HEK293T (cell line): ENCODE measurements around the gene GRM7.

Source experiments
- CTCF ChIA-PET: fragments of 350-600 bp; formaldehyde crosslinking; extraction: SDS; loops from one replicate; lab custom pipeline; 2021; ENCODE audit warnings: antibody characterized with exemption, inconsistent platforms; lab: Yijun Ruan, JAX
- POLR2A ChIA-PET: fragments of 350-600 bp; formaldehyde crosslinking; extraction: SDS; loops from one replicate; lab custom pipeline; 2020; ENCODE audit warnings: antibody characterized with exemption, inconsistent platforms; lab: Yijun Ruan, JAX
- DNase-seq: peaks from one replicate; pipeline ENCODE4 v3.0.0; 2012; ENCODE audit warnings: mixed read lengths; ENCODE audit errors: extremely low spot score
- ARNT ChIP-seq: fragments of 450-650 bp; IDR thresholded peaks from 2 replicates; pipeline ENCODE4 v1.6.1; 2017; ENCODE audit warnings: mild to moderate bottlenecking
- BHLHE40 ChIP-seq: fragments of 450-650 bp; IDR thresholded peaks from 2 replicates; pipeline ENCODE4 v1.6.1; 2016; ENCODE audit warnings: mild to moderate bottlenecking, moderate library complexity, borderline replicate concordance
- CTBP1 ChIP-seq: fragments of 450-650 bp; IDR thresholded peaks from 2 replicates; pipeline ENCODE4 v1.6.1; 2016; ENCODE audit warnings: borderline replicate concordance
- ELF4 ChIP-seq: fragments of 450-650 bp; IDR thresholded peaks from 2 replicates; pipeline ENCODE4 v1.6.1; 2017; ENCODE audit warnings: antibody characterized with exemption
- FOXA1 ChIP-seq: fragments of 450-650 bp; IDR thresholded peaks from 2 replicates; pipeline ENCODE4 v1.6.1; 2016; ENCODE audit warnings: mild to moderate bottlenecking
- FOXK2 ChIP-seq: fragments of 450-650 bp; IDR thresholded peaks from 2 replicates; pipeline ENCODE4 v1.6.1; 2016; ENCODE audit warnings: mild to moderate bottlenecking
- FOXM1 ChIP-seq: fragments of 450-650 bp; IDR thresholded peaks from 2 replicates; pipeline ENCODE4 v1.6.1; 2017; ENCODE audit warnings: mild to moderate bottlenecking, borderline replicate concordance
- HDGF ChIP-seq: fragments of 450-650 bp; IDR thresholded peaks from 2 replicates; pipeline ENCODE4 v1.6.1; 2017; ENCODE audit warnings: antibody characterized with exemption, borderline replicate concordance
- L3MBTL2 ChIP-seq: fragments of 450-650 bp; conservative IDR thresholded peaks from 2 replicates; pipeline ENCODE4 v1.6.1; 2016; ENCODE audit warnings: mild to moderate bottlenecking
- LEF1 ChIP-seq: fragments of 450-650 bp; IDR thresholded peaks from 2 replicates; pipeline ENCODE4 v1.6.1; 2017; ENCODE audit warnings: mild to moderate bottlenecking, borderline replicate concordance
- NFRKB ChIP-seq: fragments of 450-650 bp; IDR thresholded peaks from 2 replicates; pipeline ENCODE4 v1.6.1; 2016; ENCODE audit warnings: mild to moderate bottlenecking, moderate library complexity
- PKNOX1 ChIP-seq: fragments of 450-650 bp; IDR thresholded peaks from 2 replicates; pipeline ENCODE4 v1.6.1; 2016
- SP1 ChIP-seq: fragments of 450-650 bp; IDR thresholded peaks from 2 replicates; pipeline ENCODE4 v1.6.1; 2017
- SUZ12 ChIP-seq: fragments of 450-650 bp; IDR thresholded peaks from 2 replicates; pipeline ENCODE4 v1.6.1; 2016; ENCODE audit warnings: mild to moderate bottlenecking
- TARDBP ChIP-seq: fragments of 450-650 bp; IDR thresholded peaks from 2 replicates; pipeline ENCODE4 v1.6.1; 2016
- ZNF384 ChIP-seq: fragments of 450-650 bp; IDR thresholded peaks from 2 replicates; pipeline ENCODE4 v1.6.1; 2016

Gene GRM7

DNA sequence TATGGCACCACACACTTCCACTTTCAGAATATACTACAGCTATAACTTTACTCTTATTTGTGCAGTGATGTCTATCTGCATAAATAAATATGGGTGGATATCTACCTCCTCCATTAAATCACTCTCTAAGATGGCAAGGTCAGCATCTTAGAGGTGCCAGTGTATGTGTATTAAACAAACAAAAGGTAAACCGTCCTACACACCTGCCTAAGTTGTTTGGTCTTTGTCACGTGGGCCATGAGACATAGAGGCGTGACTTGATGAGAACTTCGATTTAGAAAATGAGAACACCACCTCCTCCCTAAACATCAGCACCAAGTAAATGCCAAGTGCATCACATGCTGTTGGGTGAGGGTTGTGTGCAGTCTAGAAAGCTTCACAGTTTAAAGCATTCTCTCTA is 310.6 kb downstream of the GRM7 start:
- ChIA-PET POLR2A (no interaction called here), CTCF (no interaction called here)
- TF ChIP-seq SP1 = no peak
- no peak for TF ChIP-seq PKNOX1
- no peak for TF ChIP-seq NFRKB
- no peak for TF ChIP-seq SUZ12
- no peak for TF ChIP-seq HDGF
- TF ChIP-seq ELF4 = no peak
- DNase-seq = no peak

GRCh38 chr3:7172996-7173395 is 312.1 kb downstream of the GRM7 start:
- ChIA-PET CTCF (no interaction called here), POLR2A (no interaction called here)
- DNase-seq = no peak
- TF ChIP-seq FOXM1 (no peak), SP1 (no peak), L3MBTL2 (no peak), LEF1 (no peak), CTBP1 (no peak), ELF4 (no peak), HDGF (no peak), PKNOX1 (no peak)

- TF ChIP-seq FOXA1 (no peak), ZNF384 (no peak), LEF1 (no peak), SP1 (no peak), PKNOX1 (no peak), L3MBTL2 (no peak), CTBP1 (no peak), HDGF (no peak), TARDBP (no peak), ELF4 (no peak), NFRKB (no peak)
- DNase-seq = no peak
- CTCF ChIA-PET = no interaction called here
- POLR2A ChIA-PET = no interaction called here
These were observed 327.6 kb downstream of the GRM7 start for GRCh38 chr3:7188551-7188950.

GRCh38 chr3:7190095-7190494 is 329.2 kb downstream of the GRM7 start:
- POLR2A ChIA-PET = no interaction called here

DNA sequence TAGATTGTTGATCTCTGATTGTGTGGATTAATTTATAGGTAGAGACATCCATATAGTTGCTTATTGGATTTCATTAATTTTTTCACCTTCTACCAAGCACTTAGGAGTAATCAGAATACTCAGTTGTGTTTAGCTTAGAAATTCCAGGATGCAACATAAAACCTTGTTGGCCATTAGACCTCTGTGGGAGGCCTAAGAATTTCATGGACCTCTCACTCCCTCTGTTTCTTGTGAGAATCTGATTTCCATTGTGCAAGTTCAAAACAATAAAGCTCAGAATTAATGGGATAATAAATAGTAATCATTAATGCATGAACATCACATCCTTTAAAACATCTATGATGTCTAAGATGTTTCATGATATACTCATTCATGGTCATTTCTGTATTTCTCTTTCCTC is 332.4 kb downstream of the GRM7 start:
- ChIA-PET CTCF (no interaction called here), POLR2A (no interaction called here)
- no peak for DNase-seq
- TF ChIP-seq ZNF384 = no peak
- TF ChIP-seq TARDBP = no peak
- TF ChIP-seq L3MBTL2 = no peak
- TF ChIP-seq CTBP1 = no peak
- TF ChIP-seq LEF1 = no peak
- TF ChIP-seq PKNOX1 = no peak
- no peak for TF ChIP-seq NFRKB
- TF ChIP-seq HDGF = no peak
- no peak for TF ChIP-seq FOXA1
- TF ChIP-seq FOXK2 = no peak
- TF ChIP-seq SUZ12 = no peak
- no peak for TF ChIP-seq SP1

More at GRCh38 chr3:7190095-7190494, 329.2 kb downstream of the GRM7 start:
- TF ChIP-seq L3MBTL2 = no peak
- no peak for TF ChIP-seq CTBP1
- TF ChIP-seq LEF1 = no peak
- no peak for TF ChIP-seq FOXK2
- no peak for TF ChIP-seq SUZ12
- TF ChIP-seq FOXA1 = no peak
- TF ChIP-seq PKNOX1 = no peak
- no peak for TF ChIP-seq BHLHE40
- no peak for TF ChIP-seq ZNF384
- no peak for TF ChIP-seq ARNT
- no peak for TF ChIP-seq ELF4
- no peak for TF ChIP-seq HDGF
- TF ChIP-seq FOXM1 = no peak
- TF ChIP-seq SP1 = no peak
- TF ChIP-seq TARDBP = no peak
- TF ChIP-seq NFRKB = no peak
- DNase-seq = no peak
- CTCF ChIA-PET = no interaction called here
